GM19193 (cell line): ENCODE results near the gene FTCDNL1.

Source experiments
- POLR2A ChIP-seq: IDR thresholded peaks from 4 replicates; pipeline ENCODE4 v1.6.1; 2011; ENCODE audit not compliant: insufficient read depth, insufficient read length; ENCODE audit errors: extremely low read depth

Gene FTCDNL1

GRCh38 chr2:199743415-199744120 is 107.4 kb downstream of the FTCDNL1 start:
- TF ChIP-seq POLR2A = no peak

DNA sequence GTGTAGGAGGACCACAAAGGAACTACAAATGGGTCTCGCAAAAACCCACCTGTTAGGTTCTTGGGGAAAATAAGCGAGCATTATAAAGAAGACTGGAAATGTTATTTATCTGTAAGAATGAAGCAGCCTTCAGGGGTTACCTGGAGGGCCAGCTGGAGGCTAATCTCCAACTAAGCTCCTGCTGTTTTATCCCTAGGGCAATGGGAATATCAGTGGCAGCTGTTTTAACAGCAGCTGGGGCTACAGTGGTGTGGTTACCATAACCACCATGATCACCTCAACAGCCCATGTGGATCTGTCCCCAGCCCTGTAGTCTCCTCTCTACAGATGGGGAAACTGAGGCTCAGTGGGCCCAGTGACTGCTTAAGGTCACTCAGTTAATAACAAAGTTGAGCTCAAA is 108.1 kb downstream of the FTCDNL1 start:
- TF ChIP-seq POLR2A = no peak

DNA sequence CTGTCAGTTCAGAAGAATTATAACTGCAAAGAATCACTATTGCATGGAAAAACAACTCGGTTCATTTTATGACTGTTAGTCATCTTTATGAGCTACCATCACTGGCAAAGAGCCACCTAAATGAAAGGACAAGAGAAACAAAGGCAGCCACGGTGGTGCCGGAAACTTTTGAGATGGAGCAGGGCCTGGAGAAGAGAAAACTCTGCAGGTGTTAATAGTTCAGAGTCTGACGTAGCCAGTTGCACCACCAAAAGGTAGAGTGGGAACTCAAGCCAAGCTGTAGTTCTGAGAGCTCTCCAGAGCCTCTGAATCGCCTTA is 110.9 kb downstream of the FTCDNL1 start:
- no peak for TF ChIP-seq POLR2A

- TF ChIP-seq POLR2A = no peak
Measured at GRCh38 chr2:199739413-199740110, 111.4 kb downstream of the FTCDNL1 start.

DNA sequence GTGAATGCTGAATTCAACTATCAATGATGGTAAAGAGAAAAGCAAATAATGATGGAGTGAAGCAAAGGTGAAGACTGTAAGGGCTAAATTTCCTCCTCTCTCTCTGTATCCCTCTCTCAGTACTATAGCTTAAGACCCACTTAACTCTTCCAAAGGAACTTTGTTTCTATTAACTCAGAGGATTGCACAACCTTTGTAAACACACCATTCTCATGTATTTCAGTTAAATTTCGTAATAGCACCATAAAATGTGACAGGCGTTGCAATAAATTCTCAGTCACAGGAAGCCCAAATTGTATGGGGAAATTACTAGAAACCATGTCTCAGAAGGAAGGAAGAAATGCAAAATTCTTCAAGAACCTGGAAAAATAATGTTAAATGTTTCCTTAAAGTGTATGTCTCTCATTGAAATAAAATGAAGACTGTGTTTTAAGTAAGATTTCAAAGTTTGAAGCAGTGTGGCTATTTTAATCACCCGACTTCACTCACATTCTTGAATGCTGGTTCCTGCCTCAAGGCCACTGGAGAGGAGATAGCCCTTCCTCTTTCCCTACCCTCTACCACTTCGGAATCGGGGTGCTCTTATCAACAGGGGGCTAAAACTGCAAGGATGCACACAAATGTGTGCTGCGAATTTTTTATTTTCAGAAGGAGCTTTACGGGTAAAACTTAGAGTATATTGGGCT is 112.1 kb downstream of the FTCDNL1 start:
- no peak for TF ChIP-seq POLR2A

- TF ChIP-seq POLR2A = no peak
Measured at GRCh38 chr2:199734651-199735050, 116.3 kb downstream of the FTCDNL1 start.

- TF ChIP-seq POLR2A = no peak
Measured at GRCh38 chr2:199734011-199734410, 117.0 kb downstream of the FTCDNL1 start.

DNA sequence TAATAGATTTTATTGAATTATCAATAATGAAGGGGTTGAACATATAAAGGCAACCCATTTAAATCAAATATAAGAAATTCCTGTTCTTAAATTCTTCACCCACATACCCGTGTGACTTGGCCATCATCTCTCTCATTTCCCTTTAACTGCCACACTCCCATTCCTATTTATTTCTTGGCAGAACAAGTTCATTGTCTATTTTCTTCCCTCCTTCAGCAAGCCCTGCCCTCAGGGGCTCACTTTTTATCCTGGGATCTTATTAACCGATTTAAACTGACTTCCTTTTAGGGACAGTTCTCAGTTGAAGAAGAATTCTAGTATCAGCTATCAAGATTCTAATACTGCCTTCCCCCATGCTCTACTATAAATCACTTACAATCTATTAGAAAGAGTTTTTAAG is 123.2 kb downstream of the FTCDNL1 start:
- TF ChIP-seq POLR2A = no peak

DNA sequence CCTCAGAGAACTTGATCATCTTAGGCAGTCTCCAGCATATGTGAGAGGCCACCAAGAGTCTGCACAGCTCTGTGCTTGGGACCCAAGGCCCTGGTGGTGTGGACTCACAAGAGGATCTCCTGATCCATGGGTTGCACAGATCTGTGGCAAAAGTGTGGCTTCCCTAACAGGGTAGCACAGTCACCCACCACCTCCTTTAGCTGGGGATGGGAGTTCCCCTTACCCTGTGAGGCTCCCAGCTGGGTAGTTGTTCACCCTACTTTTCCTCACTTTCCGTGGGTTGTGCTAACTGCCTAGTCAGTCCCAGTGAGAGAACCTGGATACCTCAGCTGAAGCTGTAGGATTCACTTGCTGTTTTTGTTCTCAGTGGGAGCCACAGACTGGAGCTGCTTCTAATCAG is 123.7 kb downstream of the FTCDNL1 start:
- no peak for TF ChIP-seq POLR2A

GRCh38 chr2:199718074-199718473 is 132.9 kb downstream of the FTCDNL1 start:
- no peak for TF ChIP-seq POLR2A

- TF ChIP-seq POLR2A = no peak
Measured at GRCh38 chr2:199717587-199717907, 133.4 kb downstream of the FTCDNL1 start.

DNA sequence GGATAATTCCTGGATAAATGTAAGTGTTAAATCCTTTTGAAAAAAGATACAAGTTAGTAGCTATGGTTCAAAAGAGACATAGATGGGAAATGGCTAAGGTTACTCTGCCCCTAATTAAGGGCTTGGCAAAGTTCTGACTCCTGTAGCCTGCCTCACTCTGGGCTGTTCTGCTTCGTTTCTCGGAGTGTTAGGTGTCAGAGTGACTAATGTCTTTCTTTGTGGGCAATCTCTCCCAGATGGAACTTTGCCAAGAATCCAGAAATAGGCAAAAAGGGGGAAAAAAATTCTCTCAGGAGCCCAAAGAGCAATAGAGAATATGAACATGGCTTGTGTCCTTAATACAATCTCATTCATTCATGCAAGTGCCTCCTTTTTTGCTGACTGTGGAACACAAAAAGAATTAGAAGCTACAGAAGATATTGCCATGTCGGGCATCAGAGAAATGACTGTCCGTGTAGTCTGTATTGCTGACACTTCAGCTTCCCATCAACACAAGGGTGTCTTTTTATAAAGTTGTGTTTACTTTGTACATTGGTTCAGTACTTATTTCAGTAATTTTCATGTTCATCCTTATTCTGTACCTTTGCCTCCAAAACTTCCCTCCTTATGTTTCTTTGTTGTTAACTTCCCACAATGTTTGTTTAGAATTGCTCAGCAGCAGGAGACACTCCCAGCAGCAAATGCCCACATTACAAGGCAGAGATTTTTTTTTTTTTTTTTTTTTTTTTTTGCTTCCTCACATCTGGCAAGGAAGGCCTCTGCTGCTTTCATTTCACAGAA is 134.0 kb downstream of the FTCDNL1 start:
- no peak for TF ChIP-seq POLR2A

DNA sequence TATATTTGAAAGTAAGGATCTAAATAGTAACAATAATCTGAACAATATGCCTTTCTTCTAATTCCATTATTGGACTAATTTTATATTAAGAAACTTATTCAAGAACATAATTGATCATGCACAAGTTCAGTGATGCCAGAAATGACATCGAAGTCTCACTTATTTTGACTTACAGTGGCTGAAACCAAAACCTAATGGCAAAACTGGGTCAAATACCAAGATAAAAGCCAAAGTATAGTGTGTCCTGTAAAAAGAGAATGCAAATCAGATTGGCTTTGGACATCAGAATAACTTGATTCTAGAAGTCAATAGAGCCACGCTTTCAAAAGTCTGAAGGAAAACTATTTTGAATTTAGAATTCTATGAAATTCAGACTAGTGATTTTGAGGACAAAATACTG is 137.2 kb downstream of the FTCDNL1 start:
- TF ChIP-seq POLR2A = no peak

DNA sequence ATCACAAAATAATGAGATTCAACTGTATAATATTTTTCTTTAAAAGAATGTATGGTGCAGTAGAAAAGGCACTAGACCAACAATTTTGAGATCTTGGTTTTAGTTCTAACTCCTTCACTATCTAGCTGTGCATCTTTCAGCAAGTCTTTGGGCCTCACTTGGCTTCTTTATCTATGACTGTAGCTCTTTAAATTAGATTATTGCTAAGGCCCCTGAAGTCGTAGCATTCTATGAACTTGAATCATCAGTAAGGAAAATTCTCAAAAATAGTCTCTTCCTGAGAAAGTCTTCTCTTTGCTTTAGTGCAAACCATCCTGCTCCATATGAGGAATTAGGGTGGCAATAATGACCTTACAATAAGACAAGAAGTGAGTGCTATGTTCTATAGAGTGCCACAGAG is 140.4 kb downstream of the FTCDNL1 start:
- no peak for TF ChIP-seq POLR2A
